Posterior vena cava (tissue), 2 donors: Measurements from ENCODE around the gene MMP11. TPM values are rescaled to one million over a fixed set of nuclear protein-coding genes. Genes with fewer than 3 reads are reported as not detected.
A peak's percentile ranks its signal among the peaks of the same experiment; 100 is the strongest.

Experiments
- DNase-seq: peaks from one replicate; pipeline ENCODE4 v3.0.0-alpha.2; 2020; ENCODE audit warnings: low spot score
- intact Hi-C, 2 donors: fragments of 100-400 bp; cut with DNase I; formaldehyde crosslinking; loops; one replicate each; pipeline versions ENCODE4 v1.14.1 to v1.14.2; 2022 to 2023
- total RNA-seq, 2 donors: library from RNA; stranded (reverse); fragmentation: NEBNext Ultra II Directional; extraction: Animal tissue kit (Norgen Biotek cat#: 25700); gene quantifications; one replicate each; pipeline ENCODE4 v1.2.1, GENCODE V29; 2021
- donor health status: DM: yes; HTN: yes; CAD: no.
- donor health status: DM: yes; HTN: yes; CAD: no.

The MMP11 gene
- total RNA-seq, 2 donors from 2014 or later: 2.8 to 5.8 TPM

DNA sequence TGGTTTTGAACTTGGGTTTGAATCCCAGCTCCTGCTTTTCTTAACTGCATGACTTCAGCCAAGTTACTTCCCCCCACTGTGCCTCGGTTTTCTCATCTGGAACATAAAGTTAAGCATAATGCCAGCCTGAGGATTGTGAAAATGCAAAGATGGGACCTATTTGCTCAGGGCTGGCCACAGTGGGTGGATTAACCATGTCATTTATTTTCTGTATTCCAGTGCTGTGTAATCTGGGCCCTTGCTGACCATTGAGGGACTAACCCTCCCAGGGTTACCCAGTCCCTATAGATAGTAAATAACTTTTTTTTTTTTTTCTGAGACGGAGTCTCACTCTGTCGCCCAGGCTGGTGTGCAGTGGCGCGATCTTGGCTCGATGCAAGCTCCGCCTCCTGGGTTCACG lies 16.9 kb upstream of the MMP11 start:
- intact Hi-C loops: no loop called here

DNA sequence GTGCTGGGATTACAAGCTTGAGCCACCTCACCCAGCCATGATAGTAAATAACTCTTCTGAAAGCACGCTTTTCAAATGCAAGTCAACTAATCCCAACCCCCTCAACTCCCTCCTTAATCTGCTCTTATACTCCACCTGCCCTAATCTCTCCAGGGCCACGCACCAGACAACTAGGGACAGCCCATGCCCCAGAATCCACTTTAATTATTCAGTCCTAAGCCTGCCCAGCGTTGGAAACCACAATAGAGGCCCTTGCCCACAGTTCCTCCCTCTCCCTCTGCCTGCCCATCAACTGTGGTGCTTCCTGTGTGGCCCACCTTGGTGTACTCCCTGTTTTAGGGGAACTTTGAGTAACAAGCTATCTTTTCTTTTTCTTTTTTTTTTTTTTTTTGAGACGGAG lies 15.8 kb upstream of the MMP11 start:
- intact Hi-C loops: no loop called here
- DNase-seq: no peak

More for the DNA sequence above, 16.9 kb upstream of the MMP11 start:
- DNase-seq: no peak

DNA sequence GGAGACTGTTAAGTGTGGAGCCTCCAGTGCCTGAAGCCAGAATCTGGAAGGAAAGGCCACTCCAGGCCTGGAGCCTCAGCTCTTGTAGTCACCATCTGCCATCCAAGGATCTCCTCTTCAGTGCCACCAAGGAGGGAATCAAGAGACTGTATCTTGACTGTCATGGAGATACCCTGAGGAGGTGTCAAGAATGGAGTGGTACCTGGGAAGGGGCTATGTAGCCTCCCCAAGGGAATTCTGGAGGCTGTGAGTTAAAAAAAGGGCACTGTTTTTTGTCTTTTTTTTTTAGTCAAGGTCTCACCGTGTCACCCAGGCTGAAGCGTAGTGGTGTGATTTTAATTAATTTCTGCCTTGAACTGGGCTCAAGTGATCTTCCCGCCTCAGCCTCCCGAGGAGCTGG lies 13.1 kb upstream of the MMP11 start:
- intact Hi-C loops: no loop called here
- DNase-seq: no peak

DNA sequence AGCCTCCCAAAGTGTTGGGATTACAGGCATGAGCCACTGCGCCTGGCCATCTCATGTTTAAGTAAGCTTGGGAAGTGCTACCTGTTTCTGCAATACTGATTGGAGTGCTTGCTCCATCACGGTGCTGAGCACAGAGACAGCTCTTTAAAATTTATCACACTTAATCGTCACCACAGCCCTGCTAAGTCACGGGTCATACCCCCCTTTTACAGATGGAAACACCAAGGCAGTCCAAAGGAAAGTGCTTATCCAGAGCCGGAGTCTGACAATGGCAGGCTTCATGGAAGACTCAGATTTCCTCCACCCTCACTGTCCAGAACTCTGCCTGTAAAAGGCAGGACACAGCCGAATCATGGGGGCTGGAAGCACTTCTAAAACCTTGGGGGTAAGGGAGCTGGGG lies 12.6 kb upstream of the MMP11 start:
- DNase-seq: no peak
- intact Hi-C loops: loop anchor here in 1 of 2 donors (10.0 kb wide), 1 partner anchor 215 kb away; no protein-coding TSS in a partner anchor

DNA sequence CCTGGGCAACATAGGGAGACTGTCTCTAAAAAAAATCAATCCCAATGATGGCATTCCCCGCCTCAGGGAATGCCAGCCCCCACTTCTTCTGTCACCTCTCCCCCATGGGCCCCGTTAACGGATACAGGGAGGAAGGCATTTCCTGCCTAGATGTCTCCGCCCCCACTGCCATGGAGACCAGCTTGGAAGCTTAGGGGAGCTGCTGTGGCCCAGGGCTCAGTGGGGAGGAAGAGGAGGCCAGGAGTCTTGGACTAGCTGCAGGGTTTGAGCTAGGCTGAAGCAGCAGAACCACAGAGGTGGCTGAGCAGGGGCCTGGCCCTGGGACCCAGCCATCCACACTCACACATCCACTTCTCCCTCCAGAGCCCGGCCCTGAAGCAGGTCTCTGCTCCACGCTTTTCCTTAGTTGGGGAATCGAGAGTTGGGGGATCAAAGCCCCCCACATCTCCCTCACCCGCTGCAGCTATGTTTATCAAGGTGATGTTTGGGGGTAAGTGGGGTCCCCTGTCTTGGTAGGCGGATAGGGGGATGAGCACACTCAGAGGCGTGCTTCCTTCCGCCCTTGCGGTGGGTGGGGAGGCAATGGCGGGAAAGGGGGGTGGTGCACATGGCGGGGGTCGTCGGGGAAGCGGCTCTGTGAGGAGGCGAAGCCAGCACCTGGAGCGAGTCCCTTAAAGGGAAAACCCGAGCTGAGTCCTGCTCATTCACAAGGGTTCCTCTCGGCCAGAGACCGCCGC lies 9.6 kb upstream of the MMP11 start, which contains the start of gene C22orf15:
C22orf15 (plus strand) TSS at position 149 of the 737 bp plus-strand sequence; CDS start at position 466, 317 bp downstream.
- intact Hi-C loops: loop anchor here in 1 of 2 donors (10.0 kb wide), 1 partner anchor 218 kb away; no protein-coding TSS in a partner anchor
- DNase-seq: no peak

DNA sequence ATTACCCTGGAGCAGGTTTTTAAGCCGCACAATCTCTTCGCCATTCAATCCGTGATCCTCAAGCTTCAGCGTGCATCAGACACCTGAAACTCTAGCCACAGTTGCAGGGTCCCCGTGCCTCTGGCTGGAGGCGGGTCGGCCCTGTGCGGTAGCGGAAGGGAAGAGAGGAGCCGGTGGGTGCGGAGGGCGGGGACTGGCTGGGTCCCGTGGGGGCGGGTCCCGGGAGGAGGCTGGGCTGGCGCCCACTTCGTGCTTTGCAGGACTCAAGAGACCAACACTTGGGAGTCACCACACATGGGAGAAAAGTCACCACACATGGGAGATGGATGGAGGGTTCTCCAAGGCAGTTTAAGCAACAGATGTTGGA lies 9.1 kb upstream of the MMP11 start:
- no peak for DNase-seq
- intact Hi-C loops: loop anchor here in 1 of 2 donors (10.0 kb wide), 1 partner anchor 219 kb away; no protein-coding TSS in a partner anchor

DNA sequence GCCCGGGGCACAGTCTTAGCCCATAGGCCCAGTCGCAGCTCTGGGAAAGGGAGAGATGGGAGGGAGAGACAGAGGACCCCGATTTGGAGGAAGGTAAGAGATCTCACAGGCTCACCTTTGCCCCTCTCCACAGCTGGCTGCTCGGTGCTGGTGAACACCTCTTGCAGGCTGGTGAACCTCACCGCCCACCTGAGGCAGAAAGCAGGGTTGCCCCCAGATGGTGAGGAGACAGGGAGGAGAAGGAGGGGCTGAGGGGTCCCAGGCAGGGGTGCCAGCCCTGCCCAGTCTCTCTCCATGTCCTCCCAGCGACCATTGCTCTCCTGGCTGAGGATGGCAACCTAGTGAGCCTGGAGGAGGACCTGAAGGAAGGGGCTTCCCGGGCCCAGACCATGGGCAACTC lies 8.7 kb upstream of the MMP11 start:
- intact Hi-C loops: loop anchor here in 1 of 2 donors (10.0 kb wide), 1 partner anchor 219 kb away; no protein-coding TSS in a partner anchor
- DNase-seq: no peak

DNA sequence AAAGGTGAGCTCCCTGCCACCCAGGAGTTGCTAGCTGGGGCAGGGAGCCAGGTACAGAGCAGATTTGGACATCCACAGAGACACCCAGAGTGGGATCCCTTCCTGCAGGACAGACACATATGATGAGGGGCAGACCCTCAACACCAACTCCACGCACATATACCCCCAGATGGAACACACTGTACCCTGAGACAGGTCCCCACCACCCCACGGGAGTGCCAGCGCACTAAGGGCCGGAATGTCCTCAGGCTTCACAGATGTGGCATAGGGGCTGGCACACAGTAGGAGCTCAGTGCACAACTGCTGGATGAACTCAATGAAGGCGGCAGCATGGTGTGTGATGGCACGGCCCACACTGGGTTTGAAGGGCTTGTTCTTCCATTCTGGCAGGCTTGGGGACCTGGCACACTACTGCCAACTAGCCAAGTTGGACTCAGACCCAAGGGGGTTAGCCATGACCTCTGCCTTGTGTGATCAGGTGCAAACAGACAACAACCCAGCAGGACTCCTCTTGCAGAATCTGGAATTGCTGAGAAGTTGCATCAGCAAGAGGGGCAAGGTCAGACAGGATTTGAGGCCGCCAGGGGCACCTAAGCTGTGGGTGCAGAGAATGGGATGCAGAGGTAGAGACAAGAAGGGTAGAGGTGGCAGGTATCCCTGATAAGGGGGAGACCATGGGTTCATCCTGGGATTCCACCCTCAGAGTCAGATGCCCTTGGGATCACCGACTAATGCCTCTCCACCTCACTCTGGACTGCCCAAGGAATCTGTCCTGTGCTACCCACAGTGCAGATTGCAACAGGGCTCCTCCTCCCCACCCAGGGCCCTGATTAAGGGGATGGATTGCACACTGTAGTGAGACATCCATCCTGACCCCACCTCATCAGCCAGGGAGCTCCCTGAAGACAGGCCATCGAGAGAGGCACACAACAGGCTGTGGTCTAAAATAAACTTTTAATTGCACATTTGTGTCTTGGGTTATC lies 7.5 kb upstream of the MMP11 start:
- DNase-seq: no peak
- intact Hi-C loops: loop anchor here (5.0 to 10.0 kb wide), 3 partner anchors 72 to 220 kb away; partner anchors contain the start of gene DERL3 (in 1 of the 2)

DNA sequence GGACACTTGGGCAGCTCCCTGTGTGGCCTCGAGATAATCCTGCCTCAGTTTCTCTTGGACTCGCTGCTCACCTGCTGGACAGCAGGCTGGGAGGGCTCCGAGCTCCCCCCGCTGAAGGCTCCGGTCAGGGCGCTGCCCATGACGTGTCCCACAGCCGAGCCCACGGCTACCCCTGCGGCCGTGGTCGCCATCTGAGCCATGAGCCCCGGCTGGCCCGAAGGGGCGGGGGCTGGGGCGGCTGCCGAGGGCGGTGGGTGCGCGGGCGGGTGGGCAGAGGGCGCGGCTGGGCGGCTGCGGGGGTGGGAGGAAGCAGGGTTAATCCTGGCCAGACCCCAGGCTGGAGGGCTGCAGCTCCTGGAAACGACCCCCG lies 5.4 kb upstream of the MMP11 start:
- DNase-seq: no peak
- intact Hi-C loops: loop anchor here (5.0 to 10.0 kb wide), 3 partner anchors 70 to 222 kb away; partner anchors contain the start of gene DERL3 (in 1 of the 2)

DNA sequence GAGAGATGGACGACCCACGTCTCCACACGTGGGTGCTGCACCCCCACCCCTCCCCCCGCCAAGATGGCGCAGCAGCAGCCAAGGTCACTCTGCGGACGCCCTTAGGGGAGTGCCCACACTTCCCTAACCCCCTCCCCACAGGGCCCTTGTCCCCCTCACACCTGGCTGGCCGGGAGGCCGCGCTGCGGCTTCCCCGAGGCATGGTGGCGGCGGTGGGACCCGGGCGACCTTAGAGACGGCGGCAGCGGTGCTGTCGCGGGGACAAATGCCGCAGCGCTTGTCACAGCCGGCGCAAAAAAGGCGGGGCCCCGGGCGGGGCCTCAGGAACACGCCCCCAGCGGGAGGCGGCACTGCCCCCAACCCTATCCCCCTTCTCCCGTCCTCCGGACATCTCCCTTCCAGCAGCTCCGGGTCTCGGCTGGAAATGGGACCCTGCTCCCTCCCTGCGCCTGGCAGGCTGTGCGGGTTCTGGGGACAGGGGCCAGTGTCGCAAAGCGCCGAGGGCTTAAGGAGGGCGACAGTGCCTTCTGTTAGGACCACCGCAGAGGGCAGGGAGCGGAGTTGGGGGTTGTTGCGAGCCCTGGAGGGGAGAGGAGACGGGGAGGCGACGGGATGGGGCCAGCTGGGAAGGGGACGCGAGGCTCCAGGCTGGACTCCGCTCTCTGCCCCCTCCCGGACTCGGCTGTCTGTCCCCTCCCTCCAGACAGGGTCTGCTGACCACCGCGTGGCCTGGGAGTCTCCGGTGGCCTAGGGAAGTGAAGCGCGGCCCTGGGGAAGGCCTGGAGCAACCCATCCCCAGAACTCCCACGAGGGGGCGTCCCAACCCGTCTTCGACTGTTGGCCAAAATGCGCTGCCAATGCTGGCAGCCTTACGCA lies 4.7 kb upstream of the MMP11 start, which contains the start of gene CHCHD10:
CHCHD10 (minus strand) TSS at position 300 of the 876 bp plus-strand sequence; CDS start at position 202, 98 bp downstream.
- intact Hi-C loops: loop anchor here (5.0 to 10.0 kb wide), 3 partner anchors 69 to 223 kb away; partner anchors contain the start of gene DERL3 (in 1 of the 2)

DNA sequence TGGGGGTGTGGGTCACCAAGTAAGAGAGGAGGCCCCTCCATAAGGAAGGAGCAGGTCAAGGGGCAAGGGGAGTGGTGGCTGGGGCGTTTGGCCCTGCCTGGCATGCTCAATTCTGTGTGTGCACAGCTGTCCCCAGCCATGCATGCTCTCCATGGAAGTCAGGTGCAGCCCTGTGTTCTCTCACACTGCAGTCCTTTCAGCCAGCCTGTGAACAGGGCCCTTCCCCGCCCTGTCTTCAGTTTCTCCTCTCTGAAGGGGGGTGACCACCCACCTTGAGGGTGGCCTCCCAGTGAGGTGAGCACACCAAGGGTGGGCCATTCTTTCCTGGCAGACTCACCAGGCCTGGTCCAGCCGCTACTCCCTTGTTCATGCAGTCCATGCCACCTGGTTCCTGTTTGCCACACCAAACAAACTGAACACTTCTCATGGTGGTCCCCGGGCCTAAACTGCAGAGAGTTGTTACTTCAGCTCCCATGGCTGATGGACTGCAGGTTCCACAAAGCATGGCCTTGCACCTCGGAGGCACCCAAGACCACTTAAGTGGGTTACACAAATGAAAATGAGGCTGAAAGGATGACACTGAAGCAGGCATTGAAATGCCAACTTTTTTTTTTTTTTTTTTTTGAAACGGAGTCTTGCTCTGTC lies 3.2 kb upstream of the MMP11 start:
- intact Hi-C loops: loop anchor here (5.0 to 10.0 kb wide), 3 partner anchors 68 to 225 kb away; partner anchors contain the start of gene DERL3 (in 1 of the 2)

More for the DNA sequence above, 4.7 kb upstream of the MMP11 start, which contains the start of gene CHCHD10:
- DNase-seq: peak; percentile 95

DNA sequence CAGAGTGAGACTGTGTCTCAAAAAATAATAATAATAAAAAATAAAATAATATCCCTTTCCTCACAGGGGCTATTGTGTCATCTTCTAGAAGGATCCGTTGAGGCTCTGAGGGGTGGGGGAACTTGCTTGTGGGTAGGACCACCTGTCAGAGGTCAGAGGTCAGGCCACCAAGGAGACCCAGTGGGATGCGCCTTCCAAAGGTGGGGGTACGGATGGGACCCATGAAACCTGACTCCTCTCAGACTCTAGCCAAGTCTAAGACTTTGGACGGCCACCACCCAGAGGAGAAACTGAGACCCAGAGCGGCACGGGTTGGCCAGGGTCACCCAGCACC lies 367 bp upstream of the MMP11 start:
- intact Hi-C loops: no loop called here
- DNase-seq: no peak

More for the DNA sequence above, 3.2 kb upstream of the MMP11 start:
- DNase-seq: no peak

DNA sequence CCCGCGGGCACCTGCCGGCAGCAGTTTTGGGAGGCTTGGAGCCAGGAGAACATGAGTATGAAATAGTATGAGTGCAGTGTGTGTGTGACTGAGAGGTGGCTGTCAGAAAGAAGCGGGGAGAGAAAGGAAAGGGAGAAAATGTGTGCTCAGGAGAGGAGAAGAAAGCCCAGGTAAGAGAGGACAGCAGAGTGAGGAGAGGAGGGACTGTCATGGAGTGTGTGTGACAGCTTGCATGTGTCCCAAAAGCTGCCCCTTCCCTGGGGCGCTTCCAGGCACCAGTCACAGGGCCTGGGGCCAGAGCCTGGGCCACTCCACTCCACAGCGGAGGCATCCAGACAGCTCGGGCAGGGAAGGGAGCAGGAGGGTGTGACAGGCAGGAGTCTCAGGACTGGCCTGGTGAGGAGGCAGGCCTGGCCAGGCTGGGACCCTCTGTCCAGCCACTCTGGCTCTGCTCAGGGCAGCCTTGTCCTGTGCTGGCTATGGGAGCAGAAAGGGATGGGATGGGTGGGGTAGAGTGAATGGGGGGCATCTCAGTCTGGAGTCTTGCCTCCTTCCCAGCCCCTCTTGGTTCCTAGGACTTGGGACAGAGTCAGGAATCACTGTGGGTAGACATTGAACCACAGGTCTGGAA lies 949 bp downstream of the MMP11 start:
- no peak for DNase-seq
- intact Hi-C loops: no loop called here

DNA sequence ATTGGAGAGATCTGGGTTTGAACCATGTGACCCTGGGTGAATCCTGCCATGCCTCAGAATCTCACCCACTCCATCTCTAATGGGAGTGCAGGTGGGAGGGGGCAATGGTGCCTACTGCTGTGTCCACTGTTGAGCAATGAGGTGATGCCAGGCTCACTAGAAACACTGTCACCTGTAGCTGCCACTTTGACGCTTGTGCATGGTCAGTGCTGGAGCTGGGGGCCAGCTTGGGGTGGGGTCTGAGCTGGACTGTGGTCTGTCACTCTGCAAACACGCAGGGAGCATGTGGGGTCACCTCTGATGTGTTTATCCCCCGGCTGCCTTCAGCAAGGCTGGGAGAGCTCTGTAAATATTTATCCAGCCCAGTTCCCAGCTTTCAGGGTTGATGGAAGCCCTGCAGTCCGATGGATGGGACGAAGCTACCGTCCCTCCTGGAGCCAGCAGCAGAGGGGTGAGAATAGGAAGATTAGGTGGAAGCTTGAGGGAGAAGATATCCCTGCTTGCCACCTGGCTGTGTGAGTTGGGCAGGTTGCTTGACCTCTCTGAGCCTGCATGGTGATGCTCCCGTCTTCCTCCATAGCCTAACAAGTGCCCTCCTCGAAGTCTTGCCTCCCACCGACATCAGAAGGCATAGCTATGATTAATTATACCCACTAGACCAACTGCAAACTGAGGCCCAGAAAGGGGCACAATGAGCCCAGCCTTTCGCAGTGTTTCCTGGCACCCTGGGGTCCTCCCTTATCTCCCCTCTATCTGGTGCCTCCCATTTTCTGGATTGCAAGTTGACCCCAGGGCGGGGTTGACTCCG lies 1.7 kb downstream of the MMP11 start:
- peak; percentile 34 for DNase-seq
- intact Hi-C loops: no loop called here

DNA sequence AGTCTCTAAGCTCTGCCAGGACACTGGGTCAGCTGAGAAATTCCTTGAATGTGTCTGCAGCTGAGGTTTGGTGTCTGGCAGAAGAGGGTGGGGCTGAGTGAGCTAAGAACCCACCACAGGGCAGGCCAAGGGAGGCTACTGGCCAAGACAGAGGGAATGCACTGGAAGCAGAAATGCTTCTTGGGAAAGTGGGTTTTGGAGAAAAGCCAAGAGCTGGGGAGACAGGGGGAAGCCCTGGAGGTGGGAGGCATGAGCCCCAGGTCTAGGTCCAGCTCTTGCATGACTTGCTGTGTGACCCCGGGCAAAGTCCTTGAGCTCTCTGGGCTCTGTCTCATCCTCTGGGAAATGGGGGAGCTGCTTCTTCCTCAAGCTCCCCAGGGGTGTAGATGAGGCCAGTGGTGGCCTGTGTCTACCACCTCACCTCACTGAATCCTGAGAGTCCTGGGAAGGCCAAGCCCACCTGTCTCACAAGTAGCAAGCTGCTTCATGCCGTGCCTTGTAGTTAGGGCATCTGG lies 2.3 kb downstream of the MMP11 start:
- DNase-seq: peak; percentile 85
- intact Hi-C loops: no loop called here

DNA sequence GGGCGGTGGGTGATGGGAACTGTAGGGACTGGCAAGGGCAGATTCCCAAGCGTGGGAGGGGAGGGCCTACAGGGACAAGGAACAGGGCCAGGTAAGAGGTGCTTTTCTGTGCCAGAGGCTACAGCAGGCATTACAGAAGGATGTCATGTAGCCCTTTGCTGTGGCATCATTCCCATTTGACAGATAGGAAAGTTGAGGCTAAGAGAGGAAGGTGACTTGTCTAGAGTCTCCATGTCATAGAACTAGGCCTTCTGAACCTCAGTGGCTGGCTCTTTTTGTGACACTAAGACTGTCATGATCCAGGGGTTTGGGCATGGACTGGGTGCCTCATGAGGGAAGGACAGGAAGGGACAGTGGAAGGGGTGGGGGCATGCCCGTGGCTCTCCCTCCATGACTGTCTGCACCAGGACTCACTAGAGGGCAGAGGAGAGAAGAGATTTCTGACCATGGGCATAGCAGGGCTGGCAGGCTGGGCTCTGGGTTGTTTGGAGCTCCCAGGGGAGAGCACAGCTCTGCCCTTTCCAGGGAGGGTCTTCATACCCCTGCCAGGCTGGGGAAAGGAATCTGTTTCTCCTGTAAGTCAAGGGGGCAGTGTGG lies 3.2 kb downstream of the MMP11 start:
- intact Hi-C loops: no loop called here
- DNase-seq: peak; percentile 66
